ENCODE measurements around the gene AGBL1.
A peak's percentile ranks its signal among the peaks of the same experiment; 100 is the strongest.

The AGBL1 gene

DNA sequence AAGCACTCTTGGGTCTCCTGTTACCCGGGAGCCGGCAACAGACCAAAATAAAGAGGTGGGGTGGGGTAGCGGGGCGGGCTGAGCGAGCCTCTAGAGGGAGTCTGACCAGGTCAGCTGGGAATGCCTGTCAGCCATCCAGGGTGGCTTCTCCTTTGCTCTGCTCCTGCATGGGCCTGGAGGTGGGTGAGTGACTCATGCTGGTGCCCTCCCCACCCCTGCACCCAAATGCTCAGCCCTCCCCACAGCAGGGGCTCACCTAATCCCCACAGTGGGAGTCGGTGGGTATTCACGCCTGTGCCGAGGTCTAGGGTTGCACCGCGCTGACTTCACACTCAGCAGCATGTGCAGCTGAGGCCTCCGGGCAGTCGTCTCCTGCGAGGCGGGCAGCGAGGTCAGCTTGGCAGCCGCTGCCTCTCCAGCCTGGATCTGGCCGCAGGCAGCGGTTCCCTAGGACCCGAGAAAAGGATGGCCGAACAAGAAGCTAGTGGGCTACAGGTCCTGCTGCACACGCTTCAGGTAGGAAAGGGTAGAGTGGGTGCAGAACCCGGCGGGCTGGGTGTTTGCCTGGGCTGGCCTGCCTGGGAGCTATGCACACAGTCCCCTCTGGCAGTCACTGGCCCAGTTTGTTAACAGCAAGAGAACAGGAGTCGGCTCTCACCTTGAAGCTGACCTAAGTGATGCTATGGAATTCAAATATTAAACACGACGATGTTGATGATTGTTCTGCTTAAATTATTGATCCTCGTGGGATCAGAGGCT lies at the start of gene AGBL1:
TSS of gene AGBL1 (plus strand) at position 364 of the 759 bp plus-strand sequence.
- DNase-seq: no peak

DNA sequence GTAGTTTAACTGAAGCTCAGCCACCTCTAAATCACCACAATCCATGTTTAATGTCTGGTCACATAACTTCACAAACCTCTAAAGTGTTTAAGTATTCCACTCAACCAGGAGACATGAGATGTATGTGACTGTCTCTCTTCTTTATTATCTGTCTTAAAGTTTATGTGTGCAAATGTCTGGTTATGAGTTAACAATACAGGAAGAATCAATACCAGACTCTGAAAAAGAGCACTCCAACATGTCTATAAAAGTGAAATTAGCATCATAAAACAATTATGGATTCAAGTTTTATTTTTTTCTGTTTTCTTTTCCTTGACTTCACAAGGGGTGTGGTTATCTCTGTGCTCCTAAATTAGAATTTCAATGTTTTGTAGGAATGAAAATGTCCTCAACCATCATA lies 44.8 kb upstream of the AGBL1 start:
- no peak for DNase-seq

DNA sequence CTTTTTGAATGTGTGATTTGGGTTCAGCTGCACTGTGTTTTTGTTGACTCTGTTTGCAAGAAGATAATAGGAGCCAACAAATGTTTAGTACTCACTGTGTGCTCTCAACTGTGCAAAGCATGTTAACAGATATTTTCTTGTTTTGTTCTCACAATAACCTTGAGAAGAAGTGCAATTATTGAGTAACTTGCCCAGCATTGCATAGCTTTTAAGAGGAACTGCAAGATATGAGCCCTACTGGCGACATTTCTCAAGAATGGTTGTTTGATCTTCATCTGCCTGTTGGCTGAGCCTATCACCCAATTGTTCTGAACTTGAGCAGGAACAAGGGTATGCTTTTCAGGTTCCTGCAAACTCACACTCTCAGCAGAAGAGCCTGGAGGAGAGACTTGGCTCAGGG lies 43.4 kb upstream of the AGBL1 start:
- no peak for DNase-seq

DNA sequence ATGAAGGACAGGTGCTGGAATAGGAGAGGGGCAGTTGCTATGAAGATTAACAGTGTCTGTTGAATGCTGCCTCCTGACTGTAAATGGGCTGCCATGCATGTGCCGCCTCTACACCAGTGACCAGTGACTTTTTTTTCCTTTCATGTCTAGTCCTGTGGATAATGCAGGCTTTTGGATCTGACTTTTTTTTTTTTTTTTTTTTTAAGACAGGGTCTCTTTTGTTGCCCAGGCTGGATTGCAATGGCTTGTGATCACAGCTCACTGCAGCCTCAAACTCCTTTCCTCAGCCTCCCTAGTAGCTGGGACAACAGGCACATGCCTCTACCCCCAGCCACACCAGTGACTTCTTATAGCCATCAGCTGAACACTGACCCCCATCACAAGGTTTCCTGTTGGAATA lies 41.2 kb upstream of the AGBL1 start:
- no peak for DNase-seq

DNA sequence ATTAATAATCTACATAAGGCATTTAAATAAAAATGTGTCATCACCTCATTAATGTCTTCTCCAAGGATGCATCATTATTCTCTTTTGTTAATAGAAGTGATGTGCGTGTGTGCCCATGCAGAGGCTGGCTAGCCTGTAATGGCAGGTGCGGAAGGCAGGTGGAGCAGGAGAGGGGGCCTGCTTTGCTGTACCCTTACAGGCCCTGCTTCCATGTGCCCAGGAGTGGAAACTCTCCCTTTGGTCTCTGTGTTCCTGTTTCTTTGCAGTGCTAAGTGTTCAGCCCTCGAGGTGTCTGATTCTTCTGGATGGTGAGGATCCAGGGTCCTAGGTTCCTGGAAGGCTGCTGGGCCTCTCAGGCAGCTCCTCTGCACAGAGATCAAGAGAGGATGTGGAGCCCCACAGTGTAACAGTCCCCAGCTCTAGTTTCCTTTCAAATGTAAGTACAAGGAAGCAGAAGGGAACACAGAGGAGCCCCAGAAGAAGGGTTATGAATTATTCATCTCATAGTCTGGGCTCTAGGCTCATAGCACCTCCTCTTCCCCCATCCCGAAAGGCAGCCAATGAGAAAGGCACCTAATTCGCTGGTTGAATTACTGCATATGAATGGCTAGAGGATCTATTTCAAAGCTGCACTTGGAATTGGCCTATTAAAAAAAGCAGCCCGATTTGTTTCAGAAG lies 39.2 kb upstream of the AGBL1 start:
- DNase-seq: no peak

DNA sequence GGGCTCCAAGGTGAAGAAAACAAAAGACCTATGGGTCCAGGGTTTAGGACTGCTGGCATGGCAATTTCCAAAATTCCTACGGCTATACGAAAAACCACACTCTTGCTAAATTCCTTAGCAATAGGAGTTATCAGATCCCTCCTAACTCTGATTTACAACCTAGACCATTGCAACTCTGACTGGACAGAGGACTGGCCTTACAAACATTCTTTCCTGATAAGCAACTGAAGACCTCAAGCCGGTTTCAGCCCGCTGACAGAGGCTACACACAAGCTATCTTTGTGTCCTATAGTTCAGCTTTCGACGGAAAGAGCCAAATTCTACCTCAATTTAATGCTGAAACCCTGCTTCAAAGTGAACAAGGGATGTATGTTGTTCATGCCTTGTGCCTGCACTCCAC lies 38.3 kb upstream of the AGBL1 start:
- DNase-seq: no peak

DNA sequence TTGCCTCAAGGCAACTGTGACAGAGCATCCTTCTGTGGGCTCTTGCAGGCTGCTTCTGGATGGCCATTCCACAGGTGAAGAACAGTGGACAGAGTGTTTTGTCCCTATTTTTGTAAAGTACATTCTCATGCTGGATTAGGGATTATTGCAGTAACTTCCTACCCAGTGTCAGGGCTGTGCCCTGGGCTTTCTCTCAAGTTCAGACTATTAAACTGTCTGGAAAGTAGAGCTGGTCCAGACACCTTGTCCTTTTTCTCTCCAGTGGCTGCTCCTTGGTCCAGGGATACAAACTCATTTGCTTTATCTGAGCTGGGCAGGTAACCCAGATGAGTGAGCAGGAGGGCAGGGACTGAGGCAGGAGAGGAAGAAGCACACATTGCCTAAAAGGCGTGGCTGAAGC lies 37.4 kb upstream of the AGBL1 start:
- no peak for DNase-seq

DNA sequence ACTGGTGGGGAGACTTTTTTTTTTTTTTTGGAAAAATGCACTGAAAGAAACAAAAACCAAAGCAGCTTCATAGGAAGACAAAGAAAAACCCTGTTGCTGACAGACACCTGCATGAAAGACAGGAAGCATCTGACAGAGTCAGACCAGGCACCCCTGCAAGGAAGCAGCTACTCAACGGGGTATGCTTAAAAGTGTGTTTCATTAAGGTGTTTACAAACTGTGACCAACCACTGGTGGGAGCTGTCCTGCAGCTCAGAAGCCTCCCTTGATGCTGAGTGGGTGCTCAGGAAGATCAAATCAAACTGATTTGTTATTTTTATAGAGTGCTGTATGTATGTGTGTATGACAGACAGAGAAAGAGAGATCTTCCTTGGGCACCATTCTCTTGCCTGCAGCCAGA lies 34.7 kb upstream of the AGBL1 start:
- DNase-seq: no peak

DNA sequence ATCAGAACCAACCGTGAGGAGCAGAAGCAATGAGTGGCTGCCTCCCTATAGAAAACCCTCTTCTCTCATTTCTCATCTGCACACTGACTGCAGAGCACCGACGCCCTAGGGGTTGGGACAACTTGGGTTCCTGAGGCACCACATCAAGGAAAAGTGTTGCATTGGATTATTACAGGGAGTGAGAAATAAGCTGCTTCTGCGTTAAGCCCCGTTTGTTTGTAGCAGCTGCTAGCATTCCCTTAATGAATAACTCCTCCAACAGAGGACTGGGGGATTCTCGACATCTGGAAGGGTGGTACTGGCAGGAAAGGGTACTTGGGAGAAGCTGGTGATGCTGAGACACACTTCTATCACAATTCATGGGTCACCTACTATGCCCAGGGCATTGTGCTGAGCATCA lies 25.3 kb upstream of the AGBL1 start:
- no peak for DNase-seq

DNA sequence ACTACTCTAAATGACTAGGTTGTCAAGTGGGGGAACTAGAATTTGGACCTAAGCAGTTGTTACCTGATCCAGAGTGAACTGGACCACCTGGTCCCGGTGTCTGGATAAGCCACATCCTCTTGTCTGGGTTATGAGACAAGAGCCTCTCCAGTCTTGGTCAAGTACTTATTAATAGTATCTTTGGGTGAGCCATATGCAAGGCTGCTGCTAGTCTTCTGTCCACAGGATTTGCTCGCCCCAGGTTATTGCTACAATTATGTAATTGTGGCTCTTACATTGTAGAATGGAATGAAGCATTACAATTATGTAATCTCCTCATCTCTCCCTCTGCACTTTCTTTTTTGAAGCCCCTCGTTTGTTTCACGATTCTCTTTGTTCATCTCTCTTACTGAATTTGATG lies 24.0 kb upstream of the AGBL1 start:
- no peak for DNase-seq

DNA sequence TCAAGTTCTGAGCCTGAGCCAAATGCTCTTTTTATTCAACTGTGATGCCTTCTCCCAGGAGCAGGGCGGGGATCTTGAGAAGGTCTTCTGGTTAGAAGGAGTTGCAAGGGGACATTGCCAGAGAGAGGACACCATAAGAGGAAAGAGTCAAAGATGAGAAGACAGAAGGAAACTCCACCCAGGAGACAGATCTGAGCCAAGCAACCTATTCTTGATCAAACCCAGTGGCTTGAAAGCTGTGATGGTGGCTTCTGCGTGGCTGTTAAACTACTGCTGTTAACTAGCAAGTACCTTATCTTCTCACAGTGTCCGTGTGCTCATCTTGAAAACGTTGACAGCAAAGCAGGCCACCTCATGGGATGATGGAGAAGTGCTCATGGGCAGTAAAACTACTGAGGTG lies 19.8 kb upstream of the AGBL1 start:
- no peak for DNase-seq

DNA sequence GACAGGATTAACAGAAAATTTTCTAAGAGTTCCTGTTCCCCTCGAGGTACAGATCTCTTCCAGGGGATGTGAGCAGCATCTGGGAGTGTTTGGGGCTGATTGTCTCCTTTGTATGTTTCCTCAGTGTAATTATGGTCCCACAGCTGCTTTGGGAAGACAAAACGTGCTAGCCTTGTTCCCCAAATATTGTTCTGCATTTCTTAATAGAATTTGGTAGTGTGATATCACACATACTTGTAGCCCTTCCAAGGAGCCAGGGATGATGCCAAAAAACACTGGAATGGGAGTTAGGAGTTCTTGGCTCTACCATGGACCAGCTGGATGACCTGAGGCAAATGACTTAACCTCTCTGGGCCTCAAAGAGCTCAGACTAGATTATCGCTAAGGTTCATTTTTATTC lies 19.0 kb upstream of the AGBL1 start:
- DNase-seq: no peak

DNA sequence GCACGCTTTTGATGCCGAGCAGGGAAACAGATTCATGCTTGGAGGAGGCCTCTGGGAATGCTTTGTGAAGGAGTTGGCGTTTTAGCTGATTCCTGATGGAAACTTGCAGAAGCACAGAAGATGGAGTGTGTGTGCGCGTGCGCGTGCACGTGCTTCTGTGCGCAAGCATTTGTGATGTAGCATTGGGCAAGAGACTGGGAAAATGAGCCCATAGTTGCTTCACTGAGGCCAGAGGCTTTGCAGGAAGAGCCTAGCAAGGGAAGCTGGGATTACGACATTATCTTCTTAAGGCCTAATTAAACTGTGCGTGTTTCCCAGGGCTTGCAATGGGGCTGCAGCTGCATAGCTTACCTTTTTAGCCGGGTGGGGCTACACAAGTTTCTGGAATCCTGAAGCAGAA lies 18.1 kb upstream of the AGBL1 start:
- no peak for DNase-seq

DNA sequence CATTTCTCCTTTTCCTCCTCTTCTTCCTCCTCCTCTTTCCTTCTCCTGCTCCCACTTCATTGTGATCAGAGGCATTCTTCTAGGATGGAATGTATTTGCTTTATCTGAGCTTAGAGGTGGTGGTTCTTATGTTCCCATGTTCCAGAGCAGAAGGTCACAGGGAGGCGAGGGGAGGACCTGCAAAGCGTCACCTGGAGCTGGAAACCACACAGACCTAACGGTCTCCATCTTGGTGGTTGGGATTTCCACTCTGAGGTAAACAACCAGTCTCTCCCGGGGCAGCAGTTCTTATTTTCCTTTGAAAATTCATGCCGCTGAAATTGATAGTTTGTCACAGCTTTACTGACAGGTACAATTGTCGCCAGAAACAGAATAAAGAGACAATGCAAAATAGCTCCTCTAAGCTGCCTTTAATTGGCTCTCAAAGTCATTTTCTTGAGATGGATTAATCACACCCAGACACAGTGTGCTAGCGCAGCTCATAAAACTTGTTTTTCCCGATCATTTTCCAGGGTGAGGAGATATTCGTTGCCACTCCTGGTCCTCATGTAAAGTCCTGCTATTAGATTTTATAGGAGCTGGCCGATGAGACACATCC lies 16.9 kb upstream of the AGBL1 start:
- no peak for DNase-seq

DNA sequence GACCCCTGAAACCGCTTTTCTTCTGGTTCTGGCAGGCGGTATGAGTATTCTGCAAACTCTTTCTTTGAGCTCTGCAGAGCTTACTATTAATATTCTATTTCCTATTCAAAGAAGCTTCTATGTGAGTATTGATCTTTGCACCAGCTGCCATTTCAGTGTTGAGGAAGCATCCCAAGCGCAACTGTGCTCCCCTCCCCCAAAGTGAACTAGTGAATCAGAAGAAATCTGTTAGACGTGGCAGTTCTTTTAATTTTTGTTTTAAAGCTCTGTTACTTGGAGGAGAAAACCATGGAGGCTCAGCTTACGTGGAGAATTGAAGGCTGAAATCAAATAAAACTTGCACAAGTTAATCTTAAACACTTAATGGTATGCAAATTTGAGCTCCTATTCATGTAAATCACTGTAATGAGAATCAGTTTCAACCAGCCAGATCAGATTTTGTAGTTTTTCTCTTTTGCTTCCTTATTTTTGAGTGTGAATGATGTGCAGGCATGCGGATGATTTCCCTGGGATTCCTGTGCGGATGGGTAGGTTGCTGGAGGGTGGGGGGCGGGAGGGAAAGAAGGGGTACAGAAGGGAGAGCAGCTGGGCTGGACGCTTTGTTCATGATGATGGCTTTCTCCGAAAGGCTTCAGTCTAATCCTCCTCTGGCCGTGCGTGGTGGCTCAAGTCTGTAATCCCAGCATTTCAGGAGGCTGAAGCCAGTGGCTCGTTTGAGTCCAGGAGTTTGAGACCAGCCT lies 16.1 kb upstream of the AGBL1 start:
- no peak for DNase-seq

DNA sequence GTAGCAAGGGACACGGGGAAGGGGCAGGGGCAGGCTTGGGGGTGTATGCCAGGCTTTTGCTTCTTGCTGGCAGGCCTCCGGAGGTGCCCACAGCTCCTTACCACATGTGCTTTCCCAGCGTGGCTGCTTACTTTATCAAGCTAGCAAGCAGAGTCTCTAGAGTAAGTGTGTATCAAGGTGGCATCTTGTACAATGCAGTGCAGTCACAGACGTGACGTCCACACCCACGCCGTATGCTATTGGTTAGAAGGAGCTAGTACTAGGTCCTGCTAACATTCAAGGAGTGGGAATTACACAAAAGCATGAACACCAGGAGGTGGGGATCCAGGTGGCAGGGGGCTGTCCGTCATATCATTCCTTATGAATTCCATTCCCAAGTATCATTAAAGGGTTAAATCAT lies 15.3 kb upstream of the AGBL1 start:
- no peak for DNase-seq

DNA sequence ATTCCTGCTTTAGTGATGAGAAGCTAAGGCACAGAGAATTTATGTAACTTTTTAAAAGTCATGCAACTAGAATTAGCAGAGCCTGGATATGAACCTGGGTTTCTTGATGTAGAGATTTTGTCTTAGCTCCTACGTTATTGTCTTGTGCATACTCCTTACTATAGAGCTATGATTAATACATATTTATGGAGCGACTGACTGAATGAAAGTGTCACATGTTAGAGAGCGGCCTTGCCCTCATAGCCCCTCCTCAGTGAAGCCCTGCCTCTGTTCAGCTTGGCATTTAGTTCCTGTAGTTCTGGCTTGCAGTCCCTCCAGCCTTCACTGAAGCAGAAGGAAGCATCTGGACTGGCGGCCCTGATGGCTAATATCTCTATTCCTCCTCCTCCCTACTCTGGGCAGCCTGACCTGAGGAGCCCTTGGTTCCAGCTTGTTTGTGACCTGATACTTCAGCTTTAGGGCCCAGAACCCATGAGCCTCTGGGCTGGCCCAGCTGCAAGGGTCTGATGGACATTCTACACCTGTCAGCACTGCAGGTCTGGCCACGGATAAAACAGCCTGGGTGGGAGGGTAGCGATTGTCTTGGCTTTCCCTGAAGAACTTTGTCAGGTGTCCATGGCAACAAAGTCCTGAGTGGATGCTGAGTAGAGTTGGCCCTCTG lies 13.4 kb upstream of the AGBL1 start:
- DNase-seq: no peak

DNA sequence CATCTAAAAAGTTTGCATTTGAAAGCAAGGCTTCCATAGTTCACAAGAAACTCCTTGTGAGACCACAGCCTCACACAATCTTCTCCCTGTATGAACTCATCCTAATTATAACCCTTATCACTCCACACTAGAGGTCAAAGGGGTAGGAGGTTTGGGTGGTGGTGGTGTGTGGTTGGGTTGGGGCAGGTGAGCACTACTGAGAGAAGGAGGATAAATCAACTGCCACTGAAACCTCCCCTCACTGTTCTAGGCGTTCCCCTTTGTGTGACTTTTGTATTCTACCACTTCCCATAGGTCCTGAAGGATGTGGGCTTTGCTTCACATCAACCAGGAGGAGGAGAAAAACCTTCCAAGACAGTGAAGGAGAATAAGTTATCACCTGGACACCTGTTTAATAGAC lies 6.4 kb upstream of the AGBL1 start:
- no peak for DNase-seq

DNA sequence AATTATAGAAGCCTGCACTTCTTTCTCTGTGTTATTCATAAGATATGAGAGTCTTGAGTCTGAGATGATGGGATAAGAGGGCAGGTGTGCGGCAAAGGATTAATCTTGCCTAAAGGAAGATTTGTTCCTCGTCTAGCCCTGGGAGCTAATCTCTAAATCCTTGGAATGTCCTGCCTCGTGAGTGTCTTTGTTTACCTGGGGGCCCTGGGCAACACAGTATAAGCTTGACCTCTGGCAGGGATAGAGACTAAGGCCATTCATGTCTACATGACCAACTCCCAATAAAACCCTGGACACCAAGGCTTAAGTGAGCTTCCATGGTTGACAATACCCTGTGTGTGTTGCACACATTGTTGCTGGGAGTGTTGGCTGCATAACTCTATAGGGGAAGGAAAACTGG lies 3.2 kb upstream of the AGBL1 start:
- DNase-seq: no peak

DNA sequence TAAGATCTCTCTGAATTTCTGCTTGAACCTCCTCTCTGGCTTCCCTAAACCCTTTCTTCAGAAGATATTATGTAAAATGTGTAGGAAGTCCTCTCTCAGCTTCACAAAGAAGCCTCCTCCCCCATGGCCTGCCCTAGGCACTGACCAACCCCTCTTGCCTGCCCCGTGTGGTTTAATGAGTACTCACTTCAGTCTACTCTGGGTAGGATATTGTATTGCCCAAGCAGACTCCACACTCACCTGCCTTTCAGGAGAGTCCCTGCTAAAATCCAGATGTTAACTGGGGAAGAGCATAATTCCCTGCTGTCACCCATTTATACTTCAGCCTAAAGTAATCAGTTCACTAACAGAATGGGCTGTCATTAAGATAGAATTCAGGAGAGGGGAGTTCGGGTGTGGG lies 2.6 kb upstream of the AGBL1 start:
- no peak for DNase-seq

DNA sequence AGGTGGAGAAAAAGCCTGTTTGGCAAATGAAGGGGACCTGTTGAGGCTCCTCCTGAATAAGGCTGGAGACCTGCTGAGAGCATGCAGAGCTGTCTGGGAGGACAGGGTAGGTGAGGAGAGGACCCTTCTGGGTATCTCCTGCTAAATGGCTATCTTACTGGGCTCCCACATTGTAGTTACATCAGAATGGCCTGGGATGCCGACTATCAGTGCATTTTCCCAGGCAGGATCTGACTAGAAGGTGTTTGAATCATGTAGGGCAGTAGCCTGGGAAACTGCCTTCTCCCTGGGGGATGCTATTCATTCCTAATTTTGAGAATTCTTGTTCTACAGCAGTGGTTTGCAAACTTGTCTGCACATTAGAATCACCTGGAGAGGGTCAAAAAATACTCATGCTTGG lies 631 bp downstream of the AGBL1 start:
- DNase-seq: no peak

DNA sequence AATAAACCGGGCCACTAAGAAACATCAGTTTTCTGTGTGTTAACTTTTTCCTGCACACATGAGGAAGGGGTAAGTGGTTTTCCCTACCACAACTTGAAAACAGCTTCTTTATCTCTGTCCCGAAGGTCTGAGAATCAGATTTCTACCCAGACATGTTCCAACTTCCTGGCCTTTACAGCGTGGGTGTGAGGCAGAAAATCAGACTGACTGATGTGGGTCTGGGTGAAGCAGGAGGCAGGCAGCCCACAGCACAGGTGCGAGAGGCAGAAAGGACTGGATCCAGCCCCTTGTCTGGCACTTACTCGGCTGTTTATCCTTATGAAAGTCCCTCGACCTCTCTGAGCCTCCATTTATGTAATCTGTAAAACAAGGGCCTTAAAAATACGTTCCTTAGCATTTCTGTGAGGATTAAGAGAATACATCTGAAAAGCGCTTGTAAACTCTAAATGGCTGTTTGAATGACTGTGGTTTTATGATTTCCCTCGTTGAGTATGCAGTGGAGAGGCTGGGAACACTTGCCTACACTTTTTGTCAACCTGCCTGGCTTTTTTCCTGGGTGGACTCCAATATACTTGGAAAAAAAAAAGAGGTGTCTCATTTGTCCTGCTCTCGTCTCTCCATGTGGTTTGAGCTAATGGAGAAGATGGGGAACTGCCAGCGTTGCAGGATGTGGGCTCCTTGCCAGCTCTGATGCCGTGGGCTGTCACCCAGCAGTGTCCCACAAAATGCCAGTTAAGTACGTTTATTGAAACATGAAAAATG lies 3.1 kb downstream of the AGBL1 start:
- peak; percentile 26 for DNase-seq

Measured in stimulated activated CD8-positive, alpha-beta memory T cell treated with anti-CD3 and anti-CD28 coated beads, Interleukin-4, amount 100 ng/mL, for 48 hours (primary cell).